ENCODE measurements around the gene ANKRD34A.

DNA sequence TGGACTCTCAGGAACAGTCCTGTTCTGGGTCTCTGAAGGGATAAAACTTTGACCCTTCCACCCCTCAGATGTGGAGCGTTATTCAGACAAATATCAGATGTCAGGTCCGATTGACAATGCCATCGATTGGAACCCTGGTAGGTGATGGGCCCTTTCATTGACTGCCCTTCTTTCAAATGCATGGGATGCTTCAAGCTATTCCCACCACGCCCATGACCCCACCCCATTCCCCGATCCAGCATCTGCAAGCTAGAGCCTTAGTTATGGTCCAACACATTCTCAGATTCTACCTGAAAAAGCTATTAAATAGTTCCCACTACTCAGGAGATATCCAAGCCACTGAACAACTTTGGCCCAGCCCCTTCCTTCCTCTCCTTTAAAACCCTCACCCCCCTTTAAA is 12.6 kb upstream of the ANKRD34A start:
- TF ChIP-seq, protein P1, sequence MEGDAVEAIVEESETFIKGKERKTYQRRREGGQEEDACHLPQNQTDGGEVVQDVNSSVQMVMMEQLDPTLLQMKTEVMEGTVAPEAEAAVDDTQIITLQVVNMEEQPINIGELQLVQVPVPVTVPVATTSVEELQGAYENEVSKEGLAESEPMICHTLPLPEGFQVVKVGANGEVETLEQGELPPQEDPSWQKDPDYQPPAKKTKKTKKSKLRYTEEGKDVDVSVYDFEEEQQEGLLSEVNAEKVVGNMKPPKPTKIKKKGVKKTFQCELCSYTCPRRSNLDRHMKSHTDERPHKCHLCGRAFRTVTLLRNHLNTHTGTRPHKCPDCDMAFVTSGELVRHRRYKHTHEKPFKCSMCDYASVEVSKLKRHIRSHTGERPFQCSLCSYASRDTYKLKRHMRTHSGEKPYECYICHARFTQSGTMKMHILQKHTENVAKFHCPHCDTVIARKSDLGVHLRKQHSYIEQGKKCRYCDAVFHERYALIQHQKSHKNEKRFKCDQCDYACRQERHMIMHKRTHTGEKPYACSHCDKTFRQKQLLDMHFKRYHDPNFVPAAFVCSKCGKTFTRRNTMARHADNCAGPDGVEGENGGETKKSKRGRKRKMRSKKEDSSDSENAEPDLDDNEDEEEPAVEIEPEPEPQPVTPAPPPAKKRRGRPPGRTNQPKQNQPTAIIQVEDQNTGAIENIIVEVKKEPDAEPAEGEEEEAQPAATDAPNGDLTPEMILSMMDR (IDR thresholded peaks at IDR 0.05): no peak
- no peak for TF ChIP-seq ZFX (IDR thresholded peaks at IDR 0.05; ENCODE audit: borderline replicate concordance)
